GM10248 (cell line): ENCODE data around the gene RXFP3.

ENCODE experiments used
- CTCF ChIA-PET: fragments of 300-600 bp; sonication (Branson Sonifier 250); formaldehyde crosslinking; extraction: SDS; loops from one replicate; lab custom pipeline; 2021; ENCODE audit warnings: antibody characterized with exemption; lab: Yijun Ruan, JAX
- POLR2A ChIA-PET: fragments of 350-650 bp; sonication (Branson Sonifier 250); formaldehyde crosslinking; extraction: SDS; loops from one replicate; lab custom pipeline; 2020; ENCODE audit warnings: antibody characterized with exemption; lab: Yijun Ruan, JAX
- DNase-seq: peaks from one replicate; pipeline ENCODE4 v3.0.0; 2012; ENCODE audit errors: extremely low spot score
- TF ChIP-seq, protein P1 (sequence below): IDR thresholded peaks from 2 replicates; pipeline ENCODE4 v1.5.1; 2012; ENCODE audit warnings: mild to moderate bottlenecking, low read depth; ENCODE audit errors: extremely low read depth, missing control alignments, control extremely low read depth

The RXFP3 gene

DNA sequence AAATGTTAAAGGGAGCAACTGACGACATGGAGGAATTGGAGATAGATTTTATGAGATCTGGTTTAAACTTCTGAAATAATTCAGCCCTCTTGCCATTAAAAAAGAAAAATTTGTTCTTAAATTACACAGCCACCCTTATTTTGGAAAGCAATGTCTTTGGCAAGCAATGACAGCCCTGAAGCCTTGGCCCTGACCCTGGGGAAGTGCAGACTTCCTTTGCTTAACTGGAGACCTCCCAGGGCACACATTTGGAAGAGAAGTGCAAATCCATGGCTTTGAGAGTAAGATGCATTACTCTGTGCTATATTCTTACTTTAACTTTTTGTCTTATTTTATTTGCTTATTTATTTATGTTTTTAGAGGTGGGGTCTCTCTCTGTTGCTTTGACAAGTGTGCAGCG, 22.0 kb downstream of the RXFP3 start:
- no peak for DNase-seq
- ChIA-PET POLR2A (no interaction called here), CTCF (interaction anchor here (1.3 to 4.4 kb wide), 3 partner anchors 12 to 20 kb away, joined by 4 to 40 read pairs (median 5); no protein-coding TSS in a partner anchor)
- TF ChIP-seq, protein P1, sequence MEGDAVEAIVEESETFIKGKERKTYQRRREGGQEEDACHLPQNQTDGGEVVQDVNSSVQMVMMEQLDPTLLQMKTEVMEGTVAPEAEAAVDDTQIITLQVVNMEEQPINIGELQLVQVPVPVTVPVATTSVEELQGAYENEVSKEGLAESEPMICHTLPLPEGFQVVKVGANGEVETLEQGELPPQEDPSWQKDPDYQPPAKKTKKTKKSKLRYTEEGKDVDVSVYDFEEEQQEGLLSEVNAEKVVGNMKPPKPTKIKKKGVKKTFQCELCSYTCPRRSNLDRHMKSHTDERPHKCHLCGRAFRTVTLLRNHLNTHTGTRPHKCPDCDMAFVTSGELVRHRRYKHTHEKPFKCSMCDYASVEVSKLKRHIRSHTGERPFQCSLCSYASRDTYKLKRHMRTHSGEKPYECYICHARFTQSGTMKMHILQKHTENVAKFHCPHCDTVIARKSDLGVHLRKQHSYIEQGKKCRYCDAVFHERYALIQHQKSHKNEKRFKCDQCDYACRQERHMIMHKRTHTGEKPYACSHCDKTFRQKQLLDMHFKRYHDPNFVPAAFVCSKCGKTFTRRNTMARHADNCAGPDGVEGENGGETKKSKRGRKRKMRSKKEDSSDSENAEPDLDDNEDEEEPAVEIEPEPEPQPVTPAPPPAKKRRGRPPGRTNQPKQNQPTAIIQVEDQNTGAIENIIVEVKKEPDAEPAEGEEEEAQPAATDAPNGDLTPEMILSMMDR = no peak

DNA sequence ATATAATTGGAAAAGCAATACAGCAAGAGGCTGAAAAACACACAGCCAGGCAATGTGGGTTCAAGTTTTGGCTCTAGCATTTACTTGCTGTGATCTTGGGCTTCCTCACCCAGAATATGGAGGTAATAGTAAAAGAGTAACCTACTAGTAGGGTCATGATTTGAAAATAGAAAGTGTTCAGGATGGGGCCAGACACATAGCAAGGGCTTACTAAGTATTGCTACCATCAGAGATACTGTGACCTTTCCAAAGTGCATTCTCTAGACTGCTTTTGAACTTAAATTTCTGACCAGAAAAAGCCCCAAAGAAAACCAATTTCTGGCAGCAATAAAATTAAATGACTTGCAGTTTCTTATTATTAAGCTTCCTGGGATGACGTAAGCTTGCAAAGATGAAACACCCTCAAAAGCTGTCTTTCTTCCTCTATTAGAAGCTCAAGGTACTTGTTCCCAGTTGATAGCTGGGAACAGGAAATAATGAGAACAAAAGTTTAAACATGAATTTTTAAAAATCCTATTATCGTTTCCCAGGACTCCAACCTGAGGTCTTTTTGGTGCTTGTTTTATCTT, 28.0 kb downstream of the RXFP3 start:
- POLR2A ChIA-PET = no interaction called here
- CTCF ChIA-PET = interaction anchor here (1.5 to 3.0 kb wide), 3 partner anchors 29 to 529 kb away, joined by 3 to 13 read pairs (median 6); partner anchors contain the start of gene RXFP3
- TF ChIP-seq, protein P1 = no peak
- no peak for DNase-seq

DNA sequence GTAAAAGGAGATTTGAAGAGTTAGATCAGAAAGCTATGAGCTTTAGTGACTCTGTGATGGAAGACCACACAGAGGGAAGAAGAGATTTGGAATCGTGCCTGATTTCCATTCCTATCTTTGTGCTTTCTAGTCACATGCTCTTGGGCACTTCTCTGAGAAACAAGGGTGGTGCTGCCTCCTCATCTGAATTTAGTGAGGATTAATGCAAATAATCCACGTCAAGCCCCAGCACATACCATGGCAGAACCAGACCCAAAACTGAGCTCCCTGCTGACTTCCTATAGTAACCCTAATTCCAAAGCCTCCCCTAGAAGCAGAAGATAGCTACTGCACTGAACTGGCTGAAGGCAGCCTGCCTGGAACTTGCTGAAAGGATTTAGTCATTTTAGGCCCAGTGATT, 30.6 kb downstream of the RXFP3 start:
- ChIA-PET POLR2A (no interaction called here), CTCF (interaction anchor here (0.8 to 5.1 kb wide), 4 partner anchors 10 to 532 kb away, joined by 3 to 37 read pairs (median 19); no protein-coding TSS in a partner anchor)
- no peak for DNase-seq
- TF ChIP-seq, protein P1 = no peak

DNA sequence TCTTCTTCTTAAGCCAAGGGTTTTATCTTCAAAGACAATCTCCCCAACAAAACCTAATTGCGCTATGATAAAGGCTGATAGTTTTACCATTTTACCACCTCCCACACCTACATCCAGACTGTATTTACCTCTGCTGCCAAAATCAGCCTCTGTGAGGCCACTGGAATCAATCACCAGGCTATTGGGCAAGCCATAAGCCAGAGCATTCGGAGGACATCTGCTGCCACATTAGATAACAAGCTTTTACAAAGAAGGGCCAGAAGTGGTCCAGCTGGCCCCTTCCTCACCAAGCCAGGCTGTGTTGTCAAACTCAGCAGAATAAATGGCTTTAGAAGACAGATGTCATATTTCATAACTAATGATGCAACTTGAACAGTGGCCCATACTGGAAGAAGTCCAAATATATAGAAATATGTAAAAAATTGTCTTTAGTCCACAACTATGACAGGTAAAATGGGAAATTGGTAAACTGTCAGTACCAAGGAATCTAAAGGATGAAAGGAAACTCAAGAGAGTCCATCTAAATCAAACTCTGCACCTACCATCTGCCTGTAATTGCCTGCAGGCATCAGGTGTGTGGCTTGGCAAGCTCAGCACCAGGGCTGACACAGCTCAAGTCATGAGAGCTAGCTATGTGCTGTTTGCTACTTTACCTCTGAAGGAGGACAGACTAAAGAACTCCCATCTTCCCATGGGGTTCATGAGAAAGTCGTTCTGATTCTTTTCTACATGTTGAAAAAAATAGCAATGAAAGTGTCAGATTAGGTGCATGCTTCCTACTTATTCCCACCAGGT, 32.2 kb downstream of the RXFP3 start:
- TF ChIP-seq, protein P1 = no peak
- POLR2A ChIA-PET = no interaction called here
- no peak for DNase-seq
- CTCF ChIA-PET = interaction anchor here (2.2 to 5.1 kb wide), 9 partner anchors 8 to 537 kb away, joined by 6 to 40 read pairs (median 30); partner anchors contain the start of genes SLC45A2 and TARS1

DNA sequence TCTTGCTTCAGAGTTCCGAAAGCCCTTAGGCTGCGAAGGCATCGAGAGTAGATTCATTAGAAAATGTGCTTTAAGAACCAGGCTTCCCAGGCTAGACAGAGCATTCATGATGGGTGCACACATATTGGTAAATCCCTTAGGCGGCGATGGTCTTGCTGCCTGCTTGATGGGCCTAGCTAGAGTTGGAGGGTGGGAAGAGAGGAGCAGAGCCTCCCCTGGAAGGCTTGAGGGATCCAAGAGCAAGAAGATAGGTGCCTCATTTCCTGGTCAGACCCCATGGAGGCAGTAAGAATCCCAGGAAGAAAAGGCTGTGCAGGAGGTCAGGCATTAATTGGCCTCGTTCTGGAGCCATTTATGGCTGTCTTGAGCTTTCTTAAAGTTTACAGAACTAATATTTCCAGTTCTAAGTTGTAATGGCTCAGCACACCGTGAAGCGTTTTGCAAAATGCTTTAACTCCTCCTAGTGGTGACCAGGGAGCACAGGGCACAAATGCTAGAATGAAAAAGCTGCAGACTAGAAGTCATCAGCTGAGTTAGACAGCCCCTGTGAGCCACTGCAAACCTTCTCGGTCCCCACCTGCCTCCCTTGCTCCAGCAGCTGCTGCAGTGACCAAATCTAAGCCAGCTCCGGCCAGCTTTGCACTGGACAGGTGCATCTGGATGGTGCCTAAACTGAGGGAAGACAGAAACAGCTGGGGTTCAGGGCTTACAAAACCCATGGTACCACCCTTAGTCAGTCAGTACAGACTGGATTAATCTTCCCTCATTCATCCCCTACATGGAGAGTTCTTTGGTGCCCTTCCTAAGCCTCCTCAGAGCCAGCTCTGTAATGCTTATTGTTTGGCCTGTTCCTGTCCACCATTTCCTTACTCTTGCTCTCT, 33.6 kb downstream of the RXFP3 start:
- CTCF ChIA-PET = interaction anchor here (0.6 to 5.1 kb wide), 41 partner anchors 8 to 546 kb away, joined by 3 to 40 read pairs (median 5); partner anchors contain the start of genes RXFP3, SLC45A2 and TARS1
- DNase-seq = peak; percentile 71
- TF ChIP-seq, protein P1 = peak; percentile 91
- POLR2A ChIA-PET = no interaction called here

DNA sequence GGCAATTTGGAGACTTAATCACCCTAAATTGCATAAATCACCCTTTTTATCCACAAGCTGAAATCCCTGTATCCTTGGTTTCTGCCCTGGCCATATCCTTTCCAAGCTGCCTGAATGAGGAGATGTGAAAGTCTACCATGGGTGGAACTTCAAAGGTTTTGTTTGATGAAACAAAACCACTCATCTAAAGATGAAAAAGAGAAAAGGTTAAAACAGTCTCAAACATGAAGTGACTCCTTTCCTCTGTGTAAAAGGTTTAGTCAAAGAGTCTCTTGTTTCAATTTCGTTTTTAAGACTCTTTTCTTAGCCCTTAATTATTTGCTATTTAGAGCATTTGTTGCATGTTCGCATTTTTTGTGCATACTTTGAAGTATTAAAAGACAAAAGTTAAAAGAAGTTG, 37.1 kb downstream of the RXFP3 start:
- TF ChIP-seq, protein P1 = no peak
- DNase-seq = peak; percentile 38
- CTCF ChIA-PET = no interaction called here
- POLR2A ChIA-PET = no interaction called here
